CD4-positive, CD25-positive, alpha-beta regulatory T cell (primary cell): ENCODE data around the gene NAA80. TPM values are rescaled to one million over a fixed set of nuclear protein-coding genes. Genes with fewer than 3 reads are reported as not detected.

Experiments used
- polyA plus RNA-seq, 4 donors: library from polyadenylated mRNA; unstranded; fragments of 300-500 nt; fragmentation: Illumina TruSeq; gene quantifications; one replicate each; pipeline ENCODE4 v1.2.3, GENCODE V29; 2021
- total RNA-seq: library from RNA; stranded (reverse); gene quantifications from one replicate; pipeline ENCODE4 v1.2.3, GENCODE V29; 2022

NAA80 gene
- total and polyA plus RNA-seq, 5 donors from 2014 or later, result 13.6 to 31.9 (median 15.1) TPM

Other genes starting within 250 kb of the NAA80 start
- gene RBM5, start 210.5 kb downstream of the NAA80 start, total RNA-seq, result 395 TPM
- 10 to 100 TPM; 29.6 to 44.3 (median 37.7) TPM for gene RBM5, start 210.5 kb downstream of the NAA80 start, polyA plus RNA-seq
- gene SEMA3F, start 144.1 kb downstream of the NAA80 start, total RNA-seq, result 0.52 TPM
- gene SEMA3F, start 144.1 kb downstream of the NAA80 start, polyA plus RNA-seq, result not detected
- gene GNAT1, start 107.8 kb downstream of the NAA80 start, total RNA-seq, result not detected
- not detected for gene GNAT1, start 107.8 kb downstream of the NAA80 start, polyA plus RNA-seq
- not detected for gene SLC38A3, start 94.1 kb downstream of the NAA80 start, total RNA-seq
- not detected for gene SLC38A3, start 94.1 kb downstream of the NAA80 start, polyA plus RNA-seq
- 373 TPM for gene GNAI2, start 63.2 kb downstream of the NAA80 start, total RNA-seq
- 100 to 1,000 TPM; 544 to 696 (median 614) TPM for gene GNAI2, start 63.2 kb downstream of the NAA80 start, polyA plus RNA-seq
- gene SEMA3B, start 30.3 kb downstream of the NAA80 start, total RNA-seq, result 1.7 TPM
- gene SEMA3B, start 30.3 kb downstream of the NAA80 start, polyA plus RNA-seq, result not detected
- not detected for gene LSMEM2, start 20.3 kb downstream of the NAA80 start, total RNA-seq
- gene LSMEM2, start 20.3 kb downstream of the NAA80 start, polyA plus RNA-seq, result under 1 TPM in 1 of 4 donors, not detected in 3; 0.22 TPM
- 39.9 TPM for gene IFRD2, start 7.0 kb downstream of the NAA80 start, total RNA-seq
- 10 to 100 TPM; 40.6 to 51.9 (median 43.4) TPM for gene IFRD2, start 7.0 kb downstream of the NAA80 start, polyA plus RNA-seq
- 2.4 TPM for gene HYAL3, start within 50 bp of the NAA80 start, total RNA-seq
- gene HYAL3, start within 50 bp of the NAA80 start, polyA plus RNA-seq, result 1 to 10 TPM; 1.8 to 8.3 (median 5.6) TPM
- 0.35 TPM for gene HYAL1, start 4.2 kb upstream of the NAA80 start, total RNA-seq
- under 1 TPM in 3 of 4 donors, not detected in 1; 0.07 to 0.31 (median 0.10) TPM for gene HYAL1, start 4.2 kb upstream of the NAA80 start, polyA plus RNA-seq
- 1.5 TPM for gene HYAL2, start 23.3 kb upstream of the NAA80 start, total RNA-seq
- gene HYAL2, start 23.3 kb upstream of the NAA80 start, polyA plus RNA-seq, result 1 to 10 TPM; 2.7 to 6.5 (median 5.1) TPM
- 17.5 TPM for gene TUSC2, start 28.8 kb upstream of the NAA80 start, total RNA-seq
- gene TUSC2, start 28.8 kb upstream of the NAA80 start, polyA plus RNA-seq, result 10 to 100 TPM; 44.6 to 55.6 (median 49.9) TPM
- gene RASSF1, start 41.4 kb upstream of the NAA80 start, total RNA-seq, result 76.0 TPM
- gene RASSF1, start 41.4 kb upstream of the NAA80 start, polyA plus RNA-seq, result 10 to 100 TPM; 48.4 to 67.4 (median 54.7) TPM
- gene ZMYND10, start 46.3 kb upstream of the NAA80 start, total RNA-seq, result 1.6 TPM
- under 1 TPM in 1 of 4 donors, not detected in 3; 0.09 TPM for gene ZMYND10, start 46.3 kb upstream of the NAA80 start, polyA plus RNA-seq
- gene NPRL2, start 51.4 kb upstream of the NAA80 start, total RNA-seq, result 30.1 TPM
- gene NPRL2, start 51.4 kb upstream of the NAA80 start, polyA plus RNA-seq, result 10 to 100 TPM; 43.0 to 51.8 (median 49.6) TPM
- 28.5 TPM for gene CYB561D2, start 51.5 kb upstream of the NAA80 start, total RNA-seq
- 10 to 100 TPM; 66.3 to 92.2 (median 79.2) TPM for gene CYB561D2, start 51.5 kb upstream of the NAA80 start, polyA plus RNA-seq
- 18.3 TPM for gene TMEM115, start 60.1 kb upstream of the NAA80 start, total RNA-seq
- 10 to 100 TPM; 33.5 to 38.6 (median 36.5) TPM for gene TMEM115, start 60.1 kb upstream of the NAA80 start, polyA plus RNA-seq
- gene CACNA2D2, start 204.2 kb upstream of the NAA80 start, total RNA-seq, result 1.2 TPM
- gene CACNA2D2, start 204.2 kb upstream of the NAA80 start, polyA plus RNA-seq, result under 1 TPM; 0.24 to 0.52 (median 0.28) TPM